Transverse colon (tissue), 4 donors: ENCODE results near the gene ARHGEF4. TPM values are rescaled to one million over a fixed set of nuclear protein-coding genes. Genes with fewer than 3 reads are reported as not detected.

Source experiments
- DNase-seq: peaks from one replicate; pipeline ENCODE4 v3.0.0-alpha.2; 2019
- H3K27ac ChIP-seq, 4 donors: fragments of 200-600 bp; sonication (generic); 2 replicates each; pipeline ENCODE4 v1.5.1; 2016 to 2018; ENCODE audit warnings: inconsistent platforms in 4 of 4
- H3K27me3 ChIP-seq: fragments of 200-600 bp; sonication (generic); 2 replicates; pipeline ENCODE4 v1.5.1; 2017; ENCODE audit warnings: inconsistent platforms
- H3K36me3 ChIP-seq, 4 donors: fragments of 200-600 bp; sonication (generic); 2 replicates each; pipeline ENCODE4 v1.5.1; 2017 to 2019; ENCODE audit warnings: inconsistent platforms in 4 of 4
- H3K4me1 ChIP-seq, 4 donors: fragments of 200-600 bp; sonication (generic); 2 replicates each; pipeline ENCODE4 v1.5.1; 2017 to 2020; ENCODE audit warnings: inconsistent platforms in 4 of 4
- H3K4me3 ChIP-seq, 4 donors: fragments of 200-600 bp; sonication (generic); 1 replicate in 1 of 4; 2 replicates in 3 of 4; pipeline versions ENCODE4 v1.5.1 to v1.6.1; 2017 to 2019; ENCODE audit warnings: inconsistent platforms in 4 of 4
- H3K9me3 ChIP-seq, 2 donors: fragments of 200-600 bp; sonication (generic); 2 replicates each; pipeline ENCODE4 v1.5.1; 2017 to 2019; ENCODE audit warnings: inconsistent platforms in 2 of 2
- EP300 ChIP-seq: sonication (generic); formaldehyde crosslinking; IDR thresholded peaks from one replicate; pipeline ENCODE4 v1.6.1; 2017; ENCODE audit warnings: antibody characterized with exemption, low read depth
- POLR2A ChIP-seq: fragments of 450-650 bp; IDR thresholded peaks from one replicate; pipeline ENCODE4 v1.6.1; 2016; ENCODE audit warnings: antibody characterized with exemption, mild to moderate bottlenecking, moderate library complexity
- POLR2AphosphoS5 ChIP-seq, 3 donors: sonication (generic); formaldehyde crosslinking; IDR thresholded peaks; one replicate each; pipeline ENCODE4 v1.6.1; 2016; ENCODE audit warnings: antibody characterized with exemption in 3 of 3
- WGBS, 2 donors: methylation state at CpG; one replicate each; pipeline ENCODE4 v1.1.5; 2018; ENCODE audit warnings: low coverage in 1 of 2; 5-methylcytosine and 5-hydroxymethylcytosine counted together
- in situ Hi-C, 4 donors: fragments of 200-750 bp; cut with MboI; loops; one replicate each; pipeline versions ENCODE4 v1.15.0 to v1.15.1; 2017; ENCODE audit warnings: low sequenced_read_pairs in 3 of 4, low pct_ligation_motif_present in 1 of 4, low pct_unique_long_range_greater_than_20kb in 1 of 4
- intact Hi-C: fragments of 100-400 bp; cut with DNase I; formaldehyde crosslinking; loops from one replicate; pipeline ENCODE4 v1.15.1; 2023; ENCODE audit warnings: low total_unique reads
- total RNA-seq, 4 donors: library from RNA; depleted of rRNA; stranded (reverse); fragments of >200 nt; gene quantifications; one replicate each; pipeline ENCODE4 v1.1.0, GENCODE V29; 2016
- TF ChIP-seq, protein P1 (sequence below), 5 experiments: fragments of 200-600 bp in 3 of 5; fragments of 450-650 bp in 2 of 5; sonication (generic) in 3 of 5; IDR thresholded peaks; 1 replicate in 2 of 5; 2 replicates in 3 of 5; pipeline ENCODE4 v1.5.1; 2016 to 2017; ENCODE audit warnings: antibody characterized with exemption in 5 of 5, inconsistent platforms in 3 of 5, mild to moderate bottlenecking in 2 of 5, moderate library complexity in 1 of 5

Gene ARHGEF4
- total RNA-seq, 4 donors from 2014 or later, result 1.2 to 16.8 (median 1.7) TPM

DNA sequence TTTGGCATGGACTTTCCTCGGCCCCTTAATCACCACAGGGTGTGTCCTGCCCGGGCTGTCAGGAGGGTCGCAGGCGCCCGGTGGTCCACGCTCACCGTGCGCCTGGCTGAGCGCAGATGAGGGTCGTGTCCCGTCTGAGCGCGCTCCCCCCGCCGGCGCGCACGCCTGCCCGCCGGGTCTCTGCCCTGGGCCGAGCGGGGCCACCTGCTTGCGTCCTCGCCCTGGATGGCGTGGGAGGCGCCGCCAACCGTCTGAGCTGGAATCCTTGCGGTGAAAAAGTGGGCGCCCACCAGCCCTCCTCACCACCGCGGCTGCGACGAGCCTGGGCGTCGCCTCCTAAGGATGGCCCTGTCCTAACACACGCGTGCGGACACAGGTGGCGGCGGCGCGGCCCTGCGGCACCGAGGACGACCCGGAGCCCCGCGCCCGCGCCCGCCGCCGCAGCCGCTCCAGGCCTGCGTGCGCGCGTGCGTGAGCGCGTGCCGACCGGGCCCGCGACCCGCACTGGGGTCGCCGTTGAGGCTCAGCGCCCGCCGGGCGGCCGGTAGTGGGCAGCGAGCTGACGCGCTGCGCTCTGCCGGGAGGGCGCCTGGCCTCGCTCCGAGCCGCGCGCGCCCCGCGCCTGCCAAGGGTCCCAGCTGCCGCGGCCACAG is 126.6 kb downstream of the ARHGEF4 start:
- no peaks in the 10 kb centered on the region for H3K9me3 ChIP-seq
- H3K27ac ChIP-seq, result no peak overlapping the region
- no peak overlapping the region for H3K4me3 ChIP-seq
- H3K4me1 ChIP-seq, result peaks cover 0 to 5% (median 1%) of the 10 kb centered on the region in 4 donors
- WGBS, 2 donors, result 9% methylated on average over 74 of the region's 90 CpGs; no CpG with 5 or more reads in 1 of the 2 donors
- TF ChIP-seq EP300 (no peak), POLR2AphosphoS5 (IDR thresholded peaks at IDR 0.05) (no peak), POLR2A (no peak)
- TF ChIP-seq, protein P1, sequence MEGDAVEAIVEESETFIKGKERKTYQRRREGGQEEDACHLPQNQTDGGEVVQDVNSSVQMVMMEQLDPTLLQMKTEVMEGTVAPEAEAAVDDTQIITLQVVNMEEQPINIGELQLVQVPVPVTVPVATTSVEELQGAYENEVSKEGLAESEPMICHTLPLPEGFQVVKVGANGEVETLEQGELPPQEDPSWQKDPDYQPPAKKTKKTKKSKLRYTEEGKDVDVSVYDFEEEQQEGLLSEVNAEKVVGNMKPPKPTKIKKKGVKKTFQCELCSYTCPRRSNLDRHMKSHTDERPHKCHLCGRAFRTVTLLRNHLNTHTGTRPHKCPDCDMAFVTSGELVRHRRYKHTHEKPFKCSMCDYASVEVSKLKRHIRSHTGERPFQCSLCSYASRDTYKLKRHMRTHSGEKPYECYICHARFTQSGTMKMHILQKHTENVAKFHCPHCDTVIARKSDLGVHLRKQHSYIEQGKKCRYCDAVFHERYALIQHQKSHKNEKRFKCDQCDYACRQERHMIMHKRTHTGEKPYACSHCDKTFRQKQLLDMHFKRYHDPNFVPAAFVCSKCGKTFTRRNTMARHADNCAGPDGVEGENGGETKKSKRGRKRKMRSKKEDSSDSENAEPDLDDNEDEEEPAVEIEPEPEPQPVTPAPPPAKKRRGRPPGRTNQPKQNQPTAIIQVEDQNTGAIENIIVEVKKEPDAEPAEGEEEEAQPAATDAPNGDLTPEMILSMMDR (IDR thresholded peaks at IDR 0.05), result no peak
- in situ Hi-C loops, result no loop called here
- H3K27me3 ChIP-seq, result peaks cover 56% of the 10 kb centered on the region
- no peaks in the 10 kb centered on the region for H3K36me3 ChIP-seq
- no peak for DNase-seq
- intact Hi-C loops, result no loop called here

DNA sequence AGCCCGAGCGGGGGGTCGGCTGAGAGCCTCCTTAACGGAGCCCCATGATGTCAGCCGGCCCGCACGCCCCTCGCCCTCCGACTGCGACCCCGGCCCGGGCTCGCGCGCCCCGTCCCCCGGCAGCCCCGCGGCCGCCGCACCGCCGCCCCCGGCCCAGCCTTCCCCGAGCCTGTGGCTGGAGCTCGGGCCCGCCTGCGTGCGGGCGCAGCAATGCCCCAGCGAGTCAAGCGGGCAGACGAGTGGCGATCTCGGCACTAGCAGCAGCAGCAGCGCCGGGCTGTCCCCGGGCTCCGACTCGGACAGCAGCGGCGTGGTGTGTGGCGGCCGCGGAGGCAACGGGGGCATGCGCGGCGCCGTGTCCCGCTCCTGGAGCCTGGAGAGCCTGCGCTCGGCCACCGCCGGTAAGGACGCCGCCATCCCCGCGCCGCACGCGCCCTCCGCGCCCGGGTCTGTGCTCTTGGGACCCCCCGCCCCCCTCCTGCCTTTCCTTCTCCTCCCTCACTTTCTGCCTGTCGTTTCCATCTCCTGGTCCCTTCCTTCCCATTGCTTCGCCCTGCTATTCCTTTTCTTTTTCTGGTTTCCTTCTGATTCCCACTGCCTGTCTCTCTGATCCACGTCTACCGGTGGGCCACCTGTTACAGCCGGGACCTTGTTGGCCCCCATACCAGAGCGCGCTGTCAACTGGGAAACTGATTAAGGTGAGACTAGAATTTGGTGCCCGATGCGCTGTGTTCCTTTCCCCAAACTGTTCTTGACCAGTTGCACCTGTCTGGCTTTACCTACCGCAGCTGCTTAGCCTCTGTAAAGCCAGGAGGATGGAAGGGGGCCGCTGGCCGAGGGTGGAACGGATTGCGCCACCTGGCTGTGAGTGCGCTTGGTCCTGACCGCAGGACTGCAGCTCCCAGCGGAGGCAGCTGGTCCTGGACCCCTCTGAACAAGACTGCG is 127.4 kb downstream of the ARHGEF4 start:
- no peak overlapping the region for H3K27ac ChIP-seq
- 4 to 8% methylated on average over 5 to 42 of the region's 84 CpGs for whole genome bisulfite sequencing, 2 donors
- peak overlapping the region in 1 of 4 donors; percentile 31 for H3K4me3 ChIP-seq
- in situ Hi-C loops (no loop called here), intact Hi-C loops (no loop called here)
- H3K36me3 ChIP-seq, result no peaks in the 10 kb centered on the region
- no peaks in the 10 kb centered on the region for H3K9me3 ChIP-seq
- TF ChIP-seq, protein P1 (IDR thresholded peaks at IDR 0.05), result peak in 1 of 5 experiments; percentile 6
- TF ChIP-seq POLR2AphosphoS5 (IDR thresholded peaks at IDR 0.05), result no peak
- TF ChIP-seq POLR2A, result no peak
- H3K4me1 ChIP-seq, result peaks cover 0 to 5% (median 1%) of the 10 kb centered on the region in 4 donors
- no peak for DNase-seq
- peaks cover 56% of the 10 kb centered on the region for H3K27me3 ChIP-seq

DNA sequence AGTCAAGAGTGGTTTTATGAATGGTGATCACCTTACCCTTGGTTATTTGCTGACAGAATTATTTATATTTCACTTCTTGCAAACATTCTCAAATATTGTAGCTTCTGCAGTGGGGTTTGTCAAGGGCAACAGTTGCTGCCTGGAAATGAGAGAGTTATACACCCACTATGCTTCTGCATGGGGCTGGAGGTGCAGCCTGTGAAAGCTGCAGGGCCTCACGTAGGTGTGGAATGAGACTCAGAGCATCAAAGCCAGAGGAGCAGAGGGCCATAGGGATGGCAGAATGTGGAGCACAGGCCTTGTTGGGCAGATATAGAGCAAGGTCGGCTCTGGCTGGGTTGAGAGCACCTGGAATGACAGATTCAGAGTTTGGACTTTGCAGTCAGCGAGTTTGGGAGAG is 128.2 kb downstream of the ARHGEF4 start:
- Histone ChIP-seq H3K36me3 (no peaks in the 10 kb centered on the region), H3K27me3 (peaks cover 56% of the 10 kb centered on the region), H3K27ac (no peak overlapping the region), H3K4me1 (peaks cover 0 to 5% (median 1%) of the 10 kb centered on the region in 4 donors), H3K4me3 (no peak overlapping the region), H3K9me3 (no peaks in the 10 kb centered on the region)
- TF ChIP-seq EP300 (no peak), POLR2A (no peak), POLR2AphosphoS5 (IDR thresholded peaks at IDR 0.05) (no peak)
- TF ChIP-seq, protein P1 (IDR thresholded peaks at IDR 0.05), result no peak
- in situ Hi-C loops, result no loop called here
- 40 to 72% methylated on average over 1 to 3 of the region's 3 CpGs for WGBS, 2 donors
- no peak for DNase-seq
- intact Hi-C loops, result no loop called here

DNA sequence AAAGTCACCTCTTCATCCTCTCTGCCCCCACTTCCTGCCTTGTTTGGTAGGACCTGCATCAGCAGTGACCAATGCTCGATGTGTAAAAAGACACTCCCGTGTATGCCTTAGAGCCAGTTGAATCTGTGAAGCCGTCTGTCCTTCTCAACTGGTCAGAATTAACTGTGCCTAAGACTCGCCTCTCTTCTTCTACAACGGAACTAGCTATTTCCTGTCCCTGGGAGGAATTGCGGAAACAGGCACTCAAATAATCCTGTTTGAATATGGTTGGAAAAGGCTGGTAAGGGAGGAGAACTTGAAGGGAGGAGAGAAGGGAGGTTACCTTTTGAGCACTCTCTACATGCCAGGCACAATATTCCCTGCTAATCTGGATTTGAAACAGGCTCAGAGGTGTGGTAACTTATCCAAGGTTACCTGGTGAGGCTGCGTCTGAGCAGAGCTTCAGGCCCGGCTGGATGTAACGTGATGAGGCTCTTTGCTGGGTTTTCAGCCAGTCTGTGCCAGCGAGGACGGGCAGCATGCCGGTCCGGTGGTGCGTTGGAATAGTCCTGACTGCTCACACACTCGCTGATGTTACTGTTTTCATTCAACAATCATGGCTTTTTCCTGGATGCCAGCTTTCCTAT is 129.5 kb downstream of the ARHGEF4 start:
- TF ChIP-seq, protein P1 (IDR thresholded peaks at IDR 0.05), result no peak
- no peak for TF ChIP-seq POLR2A
- TF ChIP-seq EP300, result no peak
- TF ChIP-seq POLR2AphosphoS5 (IDR thresholded peaks at IDR 0.05), result no peak
- H3K27me3 ChIP-seq, result peaks cover 52% of the 10 kb centered on the region
- no peaks in the 10 kb centered on the region for H3K9me3 ChIP-seq
- H3K36me3 ChIP-seq, result no peaks in the 10 kb centered on the region
- 71% methylated on average over 15 of the region's 15 CpGs; no CpG with 5 or more reads in 1 of the 2 donors for WGBS, 2 donors
- H3K4me1 ChIP-seq, result peaks cover 0 to 5% (median 1%) of the 10 kb centered on the region in 4 donors
- intact Hi-C loops, result no loop called here
- no peak for DNase-seq
- no peak overlapping the region for H3K4me3 ChIP-seq
- no peak overlapping the region for H3K27ac ChIP-seq
- in situ Hi-C loops, result no loop called here
